Osteoblast (primary cell): Measurements from ENCODE around the gene TRIM4. TPM values are rescaled to one million over a fixed set of nuclear protein-coding genes. Genes with fewer than 3 reads are reported as not detected.
A peak's percentile ranks its signal among the peaks of the same experiment; 100 is the strongest.

ENCODE experiments used
- DNase-seq: peaks from one replicate; pipeline ENCODE4 v3.0.0; 2011; ENCODE audit warnings: low spot score, mixed read lengths; ENCODE audit not compliant: insufficient read length; ENCODE audit errors: missing footprints
- H2AFZ ChIP-seq: 2 replicates; pipeline ENCODE4 v1.6.0; 2011; ENCODE audit warnings: mild to moderate bottlenecking, low read length
- H3K27ac ChIP-seq: 2 replicates; pipeline ENCODE4 v1.5.1; 2011; ENCODE audit warnings: mild to moderate bottlenecking, low read depth, low read length, moderate library complexity
- H3K27me3 ChIP-seq: 2 replicates; pipeline ENCODE4 v1.6.0; 2012; ENCODE audit warnings: mild to moderate bottlenecking, control low read depth, inconsistent platforms, low read length, moderate library complexity; ENCODE audit not compliant: insufficient read depth
- H3K36me3 ChIP-seq: 2 replicates; pipeline ENCODE4 v1.5.1; 2011; ENCODE audit warnings: mild to moderate bottlenecking, low read length, control low read depth, moderate library complexity; ENCODE audit not compliant: insufficient read depth
- H3K4me1 ChIP-seq: 2 replicates; pipeline ENCODE4 v1.5.1; 2011; ENCODE audit warnings: mild to moderate bottlenecking, low read length, control low read depth, moderate library complexity; ENCODE audit not compliant: insufficient read depth
- H3K4me2 ChIP-seq: 2 replicates; pipeline ENCODE4 v1.6.0; 2011; ENCODE audit warnings: mild to moderate bottlenecking, low read length; ENCODE audit not compliant: insufficient read depth
- H3K4me3 ChIP-seq: fragments of 200-600 bp; sonication (generic); 3 replicates; pipeline ENCODE4 v1.5.1; 2012; ENCODE audit warnings: mild to moderate bottlenecking, low read length, inconsistent platforms; ENCODE audit not compliant: insufficient read depth
- H3K79me2 ChIP-seq: 2 replicates; pipeline ENCODE4 v1.6.0; 2012; ENCODE audit warnings: mild to moderate bottlenecking, low read length, control low read depth, inconsistent platforms; ENCODE audit not compliant: insufficient read depth
- H3K9me3 ChIP-seq: 2 replicates; pipeline ENCODE4 v1.5.1; 2011; ENCODE audit warnings: low read depth, low read length, control low read depth
- H4K20me1 ChIP-seq: 2 replicates; pipeline ENCODE4 v1.6.0; 2012; ENCODE audit warnings: mild to moderate bottlenecking, low read length, control low read depth; ENCODE audit not compliant: insufficient read depth
- CTCF ChIP-seq: IDR thresholded peaks from 2 replicates; pipeline ENCODE4 v1.5.1; 2011; ENCODE audit warnings: mild to moderate bottlenecking, low read depth, low read length, moderate library complexity; ENCODE audit errors: extremely low read depth
- total RNA-seq: library from RNA; depleted of rRNA; stranded (reverse); fragments of >200 nt; gene quantifications from 2 replicates; pipeline ENCODE4 v1.2.3, GENCODE V29; 2012

TRIM4 gene
- total RNA-seq, 1 donor = 26.4 TPM

DNA sequence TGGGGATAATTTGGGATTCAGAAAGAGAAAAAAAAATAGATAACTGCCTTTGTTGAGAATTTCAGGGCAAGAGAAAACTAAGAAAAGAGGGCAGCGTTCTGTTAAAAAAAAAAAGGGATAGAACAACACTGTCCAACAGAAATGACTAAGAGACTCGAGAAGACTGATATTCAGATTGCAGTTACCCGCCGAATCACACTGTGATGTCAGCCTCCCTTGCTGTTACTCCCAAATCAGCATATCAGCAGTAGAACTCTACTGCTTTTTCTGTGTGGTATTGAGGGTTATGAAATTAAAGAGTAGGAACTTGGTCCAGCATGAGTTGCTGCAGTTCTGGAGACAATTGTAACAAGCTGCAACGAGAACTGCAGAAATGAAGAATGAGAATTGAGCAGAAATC, 8.2 kb upstream of the TRIM4 start:
- no peak for DNase-seq
- no peak overlapping the region for H3K27ac ChIP-seq
- TF ChIP-seq CTCF = no peak
- H3K4me3 ChIP-seq = no peak overlapping the region
- H3K9me3 ChIP-seq = no peaks in the 10 kb centered on the region
- peaks cover 25% of the 10 kb centered on the region for H3K27me3 ChIP-seq
- no peaks in the 10 kb centered on the region for H3K79me2 ChIP-seq
- H3K4me1 ChIP-seq = peaks cover 7% of the 10 kb centered on the region
- no peaks in the 10 kb centered on the region for H3K36me3 ChIP-seq
- H2AFZ ChIP-seq = no peak overlapping the region
- H3K4me2 ChIP-seq = no peak overlapping the region
- H4K20me1 ChIP-seq = no peaks in the 10 kb centered on the region

GRCh38 chr7:99926321-99926720, 7.0 kb upstream of the TRIM4 start:
- H3K4me1 ChIP-seq = peaks cover 7% of the 10 kb centered on the region
- no peaks in the 10 kb centered on the region for H3K36me3 ChIP-seq
- H3K4me2 ChIP-seq = no peak overlapping the region
- H4K20me1 ChIP-seq = no peaks in the 10 kb centered on the region
- H3K27me3 ChIP-seq = peaks cover 25% of the 10 kb centered on the region
- H2AFZ ChIP-seq = no peak overlapping the region
- TF ChIP-seq CTCF = no peak
- H3K9me3 ChIP-seq = no peaks in the 10 kb centered on the region
- H3K27ac ChIP-seq = no peak overlapping the region
- H3K4me3 ChIP-seq = no peak overlapping the region
- DNase-seq = no peak
- H3K79me2 ChIP-seq = no peaks in the 10 kb centered on the region

DNA sequence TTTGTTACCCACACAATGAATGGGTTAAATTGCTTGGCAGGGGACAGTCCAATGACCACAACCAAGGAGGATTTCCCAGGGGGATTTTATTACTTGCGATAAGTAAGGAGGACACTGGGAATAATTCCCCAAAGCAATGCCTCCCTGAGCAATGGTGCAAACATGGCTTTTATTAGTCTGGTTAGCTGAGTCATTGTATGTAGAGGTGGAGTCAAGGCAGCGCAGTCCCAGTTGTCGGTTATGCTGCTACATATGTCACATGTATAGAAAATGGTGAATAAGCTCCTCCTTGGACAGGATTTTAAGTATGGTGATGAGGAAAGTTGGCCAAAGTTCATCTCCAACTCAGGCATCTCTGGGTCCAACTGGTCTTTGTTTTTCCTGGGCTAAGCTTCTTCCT, 3.9 kb upstream of the TRIM4 start:
- Histone ChIP-seq H3K36me3 (no peaks in the 10 kb centered on the region), H3K27ac (no peak overlapping the region), H4K20me1 (peaks cover 5% of the 10 kb centered on the region), H3K9me3 (no peaks in the 10 kb centered on the region), H3K4me3 (no peak overlapping the region), H3K4me2 (no peak overlapping the region), H3K4me1 (peaks cover 10% of the 10 kb centered on the region), H3K79me2 (peaks cover 11% of the 10 kb centered on the region), H2AFZ (no peak overlapping the region), H3K27me3 (peaks cover 15% of the 10 kb centered on the region)
- no peak for DNase-seq
- TF ChIP-seq CTCF = no peak

- Histone ChIP-seq H3K4me1 (peaks cover 17% of the 10 kb centered on the region), H2AFZ (peak overlapping the region; percentile 92), H3K4me3 (peak overlapping the region; percentile 88), H4K20me1 (peaks cover 23% of the 10 kb centered on the region), H3K9me3 (no peaks in the 10 kb centered on the region), H3K27ac (peak overlapping the region; percentile 85), H3K79me2 (peaks cover 40% of the 10 kb centered on the region), H3K36me3 (peaks cover 8% of the 10 kb centered on the region), H3K4me2 (peak overlapping the region; percentile 94), H3K27me3 (no peaks in the 10 kb centered on the region)
- DNase-seq = no peak
- TF ChIP-seq CTCF = no peak
These were observed 819 bp upstream of the TRIM4 start for GRCh38 chr7:99920149-99920548.
